Breast epithelium (tissue), 4 donors: ENCODE results near the gene ABCA1. TPM values are rescaled to one million over a fixed set of nuclear protein-coding genes. Genes with fewer than 3 reads are reported as not detected.
"Not testable (repeated sequence)": the region's sequence is repeated elsewhere in the genome, so short reads cannot be mapped to it uniquely, and the experiment has no call there.

ENCODE experiments used
- DNase-seq, 2 donors: peaks; one replicate each; pipeline ENCODE4 v3.0.0-alpha.2; 2019; ENCODE audit warnings: low spot score in 2 of 2
- H3K27ac ChIP-seq, 2 donors: fragments of 200-600 bp; sonication (generic) in 1 of 2; one replicate each; pipeline ENCODE4 v1.5.1; 2016 to 2019; ENCODE audit warnings: mild to moderate bottlenecking in 1 of 2
- H3K27me3 ChIP-seq, 2 donors: fragments of 200-600 bp; sonication (generic) in 1 of 2; one replicate each; pipeline versions ENCODE4 v1.5.1 to v1.6.0; 2017 to 2019; ENCODE audit warnings: control low read depth in 1 of 2, mild to moderate bottlenecking in 1 of 2
- H3K36me3 ChIP-seq: fragments of 200-600 bp; one replicate; pipeline ENCODE4 v1.5.1; 2019
- H3K4me1 ChIP-seq, 2 donors: fragments of 200-600 bp; sonication (generic); one replicate each; pipeline ENCODE4 v1.5.1; 2016 to 2019; ENCODE audit warnings: control low read depth in 1 of 2
- H3K4me3 ChIP-seq, 3 donors: fragments of 200-600 bp; sonication (generic); 1 replicate in 2 of 3; 2 replicates in 1 of 3; pipeline ENCODE4 v1.5.1; 2016 to 2019; ENCODE audit warnings: mild to moderate bottlenecking in 3 of 3, moderate library complexity in 2 of 3
- H3K9me3 ChIP-seq, 2 donors: fragments of 200-600 bp; sonication (generic) in 1 of 2; one replicate each; pipeline ENCODE4 v1.5.1; 2016 to 2019; ENCODE audit warnings: control low read depth in 1 of 2
- POLR2A ChIP-seq: fragments of 450-650 bp; IDR thresholded peaks from one replicate; pipeline ENCODE4 v1.6.1; 2016; ENCODE audit warnings: antibody characterized with exemption, mild to moderate bottlenecking, moderate library complexity
- POLR2AphosphoS5 ChIP-seq, 3 donors: sonication (generic); formaldehyde crosslinking; IDR thresholded peaks; one replicate each; pipeline ENCODE4 v1.6.1; 2017; ENCODE audit warnings: antibody characterized with exemption in 3 of 3
- intact Hi-C: fragments of 100-400 bp; cut with DNase I; formaldehyde crosslinking; loops from one replicate; pipeline ENCODE4 v1.15.1; 2023; ENCODE audit warnings: low total_unique reads
- total RNA-seq, 3 donors: library from RNA; depleted of rRNA; stranded (reverse); fragments of >200 nt; gene quantifications; one replicate each; pipeline ENCODE4 v1.1.0, GENCODE V29; 2016
- TF ChIP-seq, protein P1 (sequence below), 3 donors: fragments of 450-650 bp; IDR thresholded peaks; one replicate each; pipeline ENCODE4 v1.5.1; 2016 to 2017; ENCODE audit warnings: antibody characterized with exemption in 3 of 3, mild to moderate bottlenecking in 3 of 3, moderate library complexity in 3 of 3

The ABCA1 gene
- total RNA-seq, 3 donors from 2014 or later: 57.0 to 100 (median 67.8) TPM

- Histone ChIP-seq H3K36me3 (no peaks in the 10 kb centered on the region), H3K27ac (no peak overlapping the region), H3K9me3 (no peaks in the 10 kb centered on the region), H3K27me3 (no peaks in the 10 kb centered on the region), H3K4me3 (no peak overlapping the region), H3K4me1 (no peaks in the 10 kb centered on the region)
- DNase-seq: no peak
- intact Hi-C loops: no loop called here
- TF ChIP-seq, protein P1, sequence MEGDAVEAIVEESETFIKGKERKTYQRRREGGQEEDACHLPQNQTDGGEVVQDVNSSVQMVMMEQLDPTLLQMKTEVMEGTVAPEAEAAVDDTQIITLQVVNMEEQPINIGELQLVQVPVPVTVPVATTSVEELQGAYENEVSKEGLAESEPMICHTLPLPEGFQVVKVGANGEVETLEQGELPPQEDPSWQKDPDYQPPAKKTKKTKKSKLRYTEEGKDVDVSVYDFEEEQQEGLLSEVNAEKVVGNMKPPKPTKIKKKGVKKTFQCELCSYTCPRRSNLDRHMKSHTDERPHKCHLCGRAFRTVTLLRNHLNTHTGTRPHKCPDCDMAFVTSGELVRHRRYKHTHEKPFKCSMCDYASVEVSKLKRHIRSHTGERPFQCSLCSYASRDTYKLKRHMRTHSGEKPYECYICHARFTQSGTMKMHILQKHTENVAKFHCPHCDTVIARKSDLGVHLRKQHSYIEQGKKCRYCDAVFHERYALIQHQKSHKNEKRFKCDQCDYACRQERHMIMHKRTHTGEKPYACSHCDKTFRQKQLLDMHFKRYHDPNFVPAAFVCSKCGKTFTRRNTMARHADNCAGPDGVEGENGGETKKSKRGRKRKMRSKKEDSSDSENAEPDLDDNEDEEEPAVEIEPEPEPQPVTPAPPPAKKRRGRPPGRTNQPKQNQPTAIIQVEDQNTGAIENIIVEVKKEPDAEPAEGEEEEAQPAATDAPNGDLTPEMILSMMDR (IDR thresholded peaks at IDR 0.05): no peak
- no peak for TF ChIP-seq POLR2AphosphoS5 (IDR thresholded peaks at IDR 0.05)
- no peak for TF ChIP-seq POLR2A
Observed at GRCh38 chr9:104944356-104944755, 16.4 kb upstream of the ABCA1 start.

DNA sequence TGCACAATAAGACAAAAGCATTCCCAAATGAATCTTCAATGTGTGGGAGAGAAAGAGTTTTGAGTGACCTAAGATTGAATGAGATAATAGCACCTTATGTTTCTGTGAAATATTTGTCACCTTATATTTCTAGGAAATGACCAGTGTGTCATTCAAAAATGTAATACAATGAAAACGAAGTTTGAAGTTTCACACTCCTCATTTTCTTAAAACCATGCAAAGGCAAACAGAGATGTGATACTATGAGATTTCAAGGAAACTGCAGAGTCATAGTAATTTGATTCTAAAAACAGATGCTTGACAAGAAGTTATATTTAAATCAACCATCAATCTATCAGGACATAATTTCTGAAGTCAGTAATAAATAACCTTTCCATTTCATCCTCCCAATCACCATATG lies 13.6 kb upstream of the ABCA1 start:
- no peak for DNase-seq
- H3K4me3 ChIP-seq: no peak overlapping the region
- H3K9me3 ChIP-seq: no peaks in the 10 kb centered on the region
- no peaks in the 10 kb centered on the region for H3K27me3 ChIP-seq
- intact Hi-C loops: no loop called here
- TF ChIP-seq POLR2A (no peak), POLR2AphosphoS5 (IDR thresholded peaks at IDR 0.05) (no peak)
- TF ChIP-seq, protein P1 (IDR thresholded peaks at IDR 0.05): no peak
- H3K4me1 ChIP-seq: no peaks in the 10 kb centered on the region
- no peaks in the 10 kb centered on the region for H3K36me3 ChIP-seq
- no peak overlapping the region for H3K27ac ChIP-seq

DNA sequence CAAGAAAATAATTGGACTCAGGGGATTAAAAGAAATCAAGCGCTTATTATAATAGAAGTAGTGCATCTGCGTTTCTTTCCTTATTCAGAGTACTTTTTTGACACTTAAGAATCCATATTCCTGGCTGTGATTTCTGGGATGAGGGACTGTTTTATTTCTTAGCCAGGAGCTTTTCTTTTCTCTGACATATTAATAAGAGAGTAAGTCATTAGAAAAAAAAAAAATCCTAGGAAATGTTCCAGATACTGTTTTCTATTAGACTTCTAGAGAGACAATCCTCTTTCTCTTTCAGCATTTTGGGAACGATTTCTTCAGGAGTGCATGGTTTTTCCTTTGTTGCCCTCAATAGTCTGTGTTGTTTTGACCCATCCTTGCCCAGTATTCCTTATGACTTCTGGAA lies 8.3 kb upstream of the ABCA1 start:
- Histone ChIP-seq H3K27ac (peak overlapping the region in 1 of 2 donors; percentile 63), H3K4me3 (no peak overlapping the region)

DNA sequence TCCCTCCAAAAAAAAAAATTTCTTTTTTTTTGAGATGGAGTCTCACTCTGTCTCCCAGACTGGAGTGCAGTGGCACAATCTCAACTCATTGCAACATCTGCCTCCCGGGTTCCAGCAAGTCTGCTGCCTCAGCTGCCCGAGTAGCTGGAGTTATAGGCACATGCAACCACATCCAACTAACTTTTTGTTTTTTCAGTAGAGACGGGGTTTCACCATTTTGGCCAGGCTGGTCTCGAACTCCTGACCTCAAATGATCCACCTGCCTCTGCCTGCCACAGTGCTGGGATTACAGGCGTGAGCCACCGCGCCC lies 7.5 kb upstream of the ABCA1 start:
- H3K4me1 ChIP-seq, H3K36me3 ChIP-seq, intact Hi-C loops, H3K27me3 ChIP-seq, H3K4me3 ChIP-seq, DNase-seq, H3K9me3 ChIP-seq: not testable (repeated sequence)
- peak overlapping the region in 1 of 2 donors; percentile 63 for H3K27ac ChIP-seq

More for the DNA sequence above, 8.3 kb upstream of the ABCA1 start:
- no peak for TF ChIP-seq POLR2AphosphoS5 (IDR thresholded peaks at IDR 0.05)
- TF ChIP-seq, protein P1 (IDR thresholded peaks at IDR 0.05): no peak
- no peak for TF ChIP-seq POLR2A
- intact Hi-C loops: no loop called here
- Histone ChIP-seq H3K4me1 (no peaks in the 10 kb centered on the region), H3K27me3 (no peaks in the 10 kb centered on the region), H3K36me3 (no peaks in the 10 kb centered on the region), H3K9me3 (no peaks in the 10 kb centered on the region)
- no peak for DNase-seq

DNA sequence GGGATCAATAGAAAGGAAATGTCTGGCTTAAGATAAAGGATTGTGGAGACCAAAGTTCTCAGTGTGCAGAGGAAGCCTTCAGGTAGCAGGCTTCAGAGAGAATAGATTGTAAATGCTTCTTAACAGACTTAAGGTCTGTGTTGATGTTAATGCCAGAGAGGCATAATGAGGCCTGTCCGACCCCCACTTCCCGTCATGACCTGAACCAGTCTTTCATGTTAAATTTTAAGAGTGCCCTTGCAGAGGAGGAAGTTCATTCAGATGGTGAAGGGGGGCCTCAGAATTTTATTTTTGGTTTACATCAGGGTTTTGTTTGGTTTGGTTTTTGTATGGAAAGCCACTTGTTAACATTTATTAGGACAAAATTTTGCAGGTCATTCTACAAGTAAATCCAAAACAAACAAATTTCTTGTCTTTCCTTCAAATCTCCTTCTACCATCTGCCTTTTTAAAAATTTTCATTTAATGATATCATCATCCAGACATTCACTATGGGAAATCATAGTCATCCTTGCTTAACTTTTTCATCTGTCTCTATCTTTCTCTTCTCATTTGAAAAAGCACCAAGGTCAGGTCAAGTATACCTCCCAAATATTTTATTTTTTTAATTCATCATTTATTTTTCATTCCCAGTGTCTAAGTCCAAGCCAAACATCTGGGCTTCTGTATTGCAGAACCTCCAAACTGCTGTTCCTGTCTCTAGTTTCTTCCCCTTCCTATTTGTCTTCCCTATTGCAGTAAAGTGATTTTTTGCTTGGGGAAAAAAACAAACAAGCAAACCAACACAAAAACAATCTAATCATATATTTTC lies 6.9 kb upstream of the ABCA1 start:
- Histone ChIP-seq H3K9me3 (no peaks in the 10 kb centered on the region), H3K4me3 (no peak overlapping the region), H3K27me3 (no peaks in the 10 kb centered on the region), H3K27ac (no peak overlapping the region), H3K4me1 (no peaks in the 10 kb centered on the region), H3K36me3 (no peaks in the 10 kb centered on the region)
- intact Hi-C loops: no loop called here
- no peak for DNase-seq
- TF ChIP-seq, protein P1 (IDR thresholded peaks at IDR 0.05): no peak
- no peak for TF ChIP-seq POLR2AphosphoS5 (IDR thresholded peaks at IDR 0.05)
- no peak for TF ChIP-seq POLR2A

DNA sequence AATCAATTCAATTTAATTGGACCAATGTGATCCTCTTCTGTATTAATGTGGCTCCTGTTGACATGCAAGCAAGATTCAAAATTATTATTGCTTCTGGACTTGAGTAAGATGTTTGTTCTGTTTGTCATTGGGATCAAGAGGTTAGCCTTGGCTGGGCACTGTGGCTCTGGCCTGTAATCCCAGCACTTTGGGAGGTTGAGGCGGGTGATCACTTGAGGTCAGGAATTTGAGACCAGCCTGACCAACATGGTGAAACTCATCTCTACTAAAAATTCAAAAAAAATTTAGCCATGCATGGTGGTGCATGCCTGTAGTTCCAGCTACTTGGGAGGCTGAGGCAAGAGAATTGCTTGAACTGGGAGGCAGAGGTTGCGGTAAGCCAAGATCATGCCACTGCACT lies 5.1 kb upstream of the ABCA1 start:
- H3K27ac ChIP-seq, H3K9me3 ChIP-seq, intact Hi-C loops, H3K4me3 ChIP-seq, H3K4me1 ChIP-seq, H3K27me3 ChIP-seq, DNase-seq, H3K36me3 ChIP-seq: not testable (repeated sequence)
